ENCODE results near the gene IGFL4. TPM values are rescaled to one million over a fixed set of nuclear protein-coding genes. Genes with fewer than 3 reads are reported as not detected.

Gene IGFL4
- total and polyA plus RNA-seq, 2 of the 13 experiments (the other 11 are each of a cell fraction or from before 2014, with no cell fraction given), result 1.2 to 1.4 TPM

- Histone ChIP-seq H3K27me3 (ENCODE audit: control insufficient read depth in 1 of 2, insufficient read depth in 2 of 2, low read length in 2 of 2) (no peaks in the 10 kb centered on the region), H4K20me1 (ENCODE audit: insufficient read depth, low read length) (no peaks in the 10 kb centered on the region), H3K4me2 (ENCODE audit: low read depth, low read length) (no peak overlapping the region; the same call in 1 of the 2 replicates), H3K36me3 (replicated peaks in 1 of 2; ENCODE audit: control insufficient read depth in 1 of 2, insufficient read depth in 2 of 2, low read length in 2 of 2) (no peaks in the 10 kb centered on the region), H3K4me3 (replicated peaks in 1 of 3; ENCODE audit: insufficient read depth in 1 of 3, low read depth in 2 of 3, low read length in 3 of 3) (no peak overlapping the region), H3K27ac (ENCODE audit: extremely low read length, insufficient read depth, low read length) (no peak overlapping the region), H3K4me1 (ENCODE audit: insufficient read depth, low read length) (peaks cover 79% of the 10 kb centered on the region), H3K9ac (ENCODE audit: insufficient read depth, low read depth, low read length) (no peak overlapping the region), H3K79me2 (ENCODE audit: insufficient read depth, low read length) (no peaks in the 10 kb centered on the region), H2AFZ (ENCODE audit: low read length) (no peak overlapping the region), H3K9me3 (ENCODE audit: low read length) (no peaks in the 10 kb centered on the region)
- CTCF ChIA-PET (ENCODE audit: low intra/inter-chr PET ratio, low total read pairs), result interaction anchor here (1.6 kb wide), 1 partner anchor 8 kb away, joined by 7 read pairs; no protein-coding TSS in a partner anchor
- FAIRE-seq (peak; percentile 62), DNase-seq (ENCODE audit: low spot score) (peak; percentile 42), ATAC-seq (no peak)
- POLR2A ChIA-PET, result no interaction called here
- 52% methylated on average over 6 of the region's 6 CpGs for WGBS (ENCODE audit: low lambda C conversion rate)
- TF ChIP-seq ZFP90 (CRISPR knock-in tag; IDR thresholded peaks at IDR 0.05; ENCODE audit: borderline replicate concordance) (no peak), ATF7 (IDR thresholded peaks at IDR 0.05) (0 out of 2 replicates have a peak, but pooled peaks have one; percentile 4), ATF7 (CRISPR knock-in tag; IDR thresholded peaks at IDR 0.05) (no peak), PHB2 (IDR thresholded peaks at IDR 0.05; ENCODE audit: partially characterized antibody) (no peak), CREB1 (IDR thresholded peaks at IDR 0.05) (peak; percentile 31; the same call in 1 of the 2 replicates), CREB1 (CRISPR knock-in tag; IDR thresholded peaks at IDR 0.05) (no peak), KLF15 (CRISPR knock-in tag; IDR thresholded peaks at IDR 0.05; ENCODE audit: borderline replicate concordance) (no peak)
- BruUV-seq (replicated peaks), result no TSS peak
- in situ Hi-C loops (cut with HindIII; ENCODE audit: extremely low pct_ligation_motif_present, low pct_unique_long_range_greater_than_20kb) (loop anchor here (10.0 kb wide), 1 partner anchor 165 kb away; the partner anchor contains the start of gene MYPOP), intact Hi-C loops (cut with micrococcal nuclease; ENCODE audit: unreplicated experiment) (no loop called here)
These were observed 29.1 kb upstream of the IGFL4 start for GRCh38 chr19:46069806-46070341.
